NCI-H146 treated with DMSO at 0.1 percent for 48 hours (cell line): ENCODE data around the gene UNC45B.
"Not testable (repeated sequence)": the region's sequence is repeated elsewhere in the genome, so short reads cannot be mapped to it uniquely, and the experiment has no call there.

ENCODE experiments used
- DNase-seq: peaks from one replicate; lab custom pipeline; 2025; ENCODE audit not compliant: unreplicated experiment; lab: John Stamatoyannopoulos, UW

UNC45B gene, protein sequence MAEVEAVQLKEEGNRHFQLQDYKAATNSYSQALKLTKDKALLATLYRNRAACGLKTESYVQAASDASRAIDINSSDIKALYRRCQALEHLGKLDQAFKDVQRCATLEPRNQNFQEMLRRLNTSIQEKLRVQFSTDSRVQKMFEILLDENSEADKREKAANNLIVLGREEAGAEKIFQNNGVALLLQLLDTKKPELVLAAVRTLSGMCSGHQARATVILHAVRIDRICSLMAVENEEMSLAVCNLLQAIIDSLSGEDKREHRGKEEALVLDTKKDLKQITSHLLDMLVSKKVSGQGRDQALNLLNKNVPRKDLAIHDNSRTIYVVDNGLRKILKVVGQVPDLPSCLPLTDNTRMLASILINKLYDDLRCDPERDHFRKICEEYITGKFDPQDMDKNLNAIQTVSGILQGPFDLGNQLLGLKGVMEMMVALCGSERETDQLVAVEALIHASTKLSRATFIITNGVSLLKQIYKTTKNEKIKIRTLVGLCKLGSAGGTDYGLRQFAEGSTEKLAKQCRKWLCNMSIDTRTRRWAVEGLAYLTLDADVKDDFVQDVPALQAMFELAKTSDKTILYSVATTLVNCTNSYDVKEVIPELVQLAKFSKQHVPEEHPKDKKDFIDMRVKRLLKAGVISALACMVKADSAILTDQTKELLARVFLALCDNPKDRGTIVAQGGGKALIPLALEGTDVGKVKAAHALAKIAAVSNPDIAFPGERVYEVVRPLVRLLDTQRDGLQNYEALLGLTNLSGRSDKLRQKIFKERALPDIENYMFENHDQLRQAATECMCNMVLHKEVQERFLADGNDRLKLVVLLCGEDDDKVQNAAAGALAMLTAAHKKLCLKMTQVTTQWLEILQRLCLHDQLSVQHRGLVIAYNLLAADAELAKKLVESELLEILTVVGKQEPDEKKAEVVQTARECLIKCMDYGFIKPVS

DNA sequence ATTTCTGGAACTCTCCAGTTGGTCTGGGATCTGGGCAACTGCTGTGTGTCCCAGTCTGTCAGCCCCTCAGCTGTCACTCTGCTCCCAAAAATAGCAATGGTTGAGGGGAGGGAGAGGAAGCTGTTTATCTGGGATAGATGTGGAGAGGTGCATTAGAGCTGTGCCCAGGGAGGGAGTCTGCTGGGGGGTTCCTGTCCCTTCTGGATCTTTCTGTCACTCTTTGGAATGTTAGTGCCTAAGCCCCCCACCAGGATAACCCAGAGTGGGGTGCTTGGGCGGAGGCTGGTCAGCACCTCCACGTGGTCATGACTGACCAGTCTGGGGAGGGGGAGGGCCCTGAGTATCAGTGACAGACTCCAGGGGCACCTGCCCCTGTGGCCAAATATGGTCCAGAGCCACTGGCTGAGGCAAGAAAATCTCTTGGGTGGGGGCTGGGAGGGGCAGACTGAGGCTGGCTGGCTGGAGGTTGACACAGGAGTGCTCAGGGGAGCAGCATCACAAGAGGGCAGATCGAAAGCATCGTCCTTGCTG lies at the start of gene UNC45B:
Gene UNC45B, plus strand, starts transcription at position 443 of the 531 bp plus-strand sequence. CDS start 447 bp downstream, outside the sequence.
- DNase-seq: no peak

DNA sequence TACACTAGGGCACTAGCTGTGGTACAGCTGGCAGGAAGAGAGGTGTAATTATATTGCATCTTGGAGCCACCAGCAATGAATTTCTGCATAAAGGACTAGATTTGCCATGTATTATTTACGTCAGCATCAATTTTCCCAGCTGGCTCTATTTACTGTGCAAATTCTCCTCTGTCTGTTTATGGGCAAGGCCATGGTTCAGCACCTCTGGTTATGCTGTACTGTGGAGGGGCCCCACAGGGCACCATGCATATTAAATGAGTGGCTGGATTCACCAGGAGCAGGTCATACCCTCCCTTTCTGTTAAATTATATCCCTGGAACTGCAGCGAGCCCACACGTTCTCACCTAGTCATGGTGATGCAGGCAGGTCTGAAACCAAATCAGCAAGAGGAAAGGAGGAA lies 47.7 kb upstream of the UNC45B start:
- DNase-seq: peak; percentile 78

DNA sequence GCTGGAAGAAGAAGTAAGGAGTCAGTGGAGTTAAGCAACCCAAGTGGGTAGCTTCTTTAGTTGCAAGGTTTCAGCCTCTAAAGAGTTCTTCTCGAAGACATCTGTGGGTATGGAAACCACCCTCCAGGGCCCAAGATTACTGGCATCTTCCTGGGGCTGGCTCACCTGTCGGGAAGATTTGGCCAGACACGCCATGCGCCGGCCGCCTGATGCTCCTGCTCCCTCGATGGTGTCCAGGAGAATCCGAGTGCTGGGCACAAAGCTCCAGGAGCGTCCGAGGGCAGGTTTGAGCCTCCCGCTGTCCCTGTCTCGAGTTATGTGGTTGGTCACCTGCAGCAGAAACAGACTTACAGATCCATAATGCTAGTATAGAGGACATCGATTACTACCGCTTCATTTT lies 46.6 kb upstream of the UNC45B start:
- DNase-seq: no peak

DNA sequence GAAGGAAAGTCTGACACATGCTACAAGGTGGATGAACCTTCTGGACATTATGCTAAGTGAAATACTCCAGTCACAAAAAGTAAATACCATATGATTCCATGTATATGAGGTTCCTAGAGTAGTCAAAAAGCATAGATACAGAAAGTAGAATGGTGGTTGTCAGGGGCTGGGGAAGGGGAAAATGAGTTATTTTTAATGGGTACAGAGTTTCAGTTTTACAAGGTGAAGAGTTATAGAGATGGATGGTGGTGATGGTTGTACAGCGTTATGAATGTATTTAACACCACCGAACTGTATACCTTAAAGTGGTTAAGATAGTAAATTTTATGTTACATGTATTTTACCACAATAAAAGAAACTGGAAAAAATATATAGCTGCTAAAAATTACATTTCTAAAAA lies 45.9 kb upstream of the UNC45B start:
- no peak for DNase-seq

DNA sequence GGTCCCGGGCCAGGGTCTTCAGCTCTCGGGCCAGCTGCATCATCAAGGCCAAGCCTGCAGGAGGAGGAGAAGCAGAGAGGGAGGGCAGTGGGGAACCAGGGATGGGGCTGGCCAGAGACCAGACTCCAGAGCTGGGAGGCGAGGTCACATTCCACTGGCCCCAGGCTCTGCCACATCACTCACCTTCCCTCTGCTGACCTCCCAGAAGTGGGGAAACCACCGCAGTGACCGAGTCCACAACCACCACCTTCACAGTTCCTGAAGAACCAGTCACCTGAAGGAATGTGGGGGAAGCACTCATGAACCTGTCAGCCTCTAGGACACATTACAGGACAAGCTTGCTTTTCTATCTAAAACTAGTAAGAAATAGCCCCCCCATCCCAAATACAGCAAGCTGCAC lies 44.3 kb upstream of the UNC45B start:
- DNase-seq: no peak

DNA sequence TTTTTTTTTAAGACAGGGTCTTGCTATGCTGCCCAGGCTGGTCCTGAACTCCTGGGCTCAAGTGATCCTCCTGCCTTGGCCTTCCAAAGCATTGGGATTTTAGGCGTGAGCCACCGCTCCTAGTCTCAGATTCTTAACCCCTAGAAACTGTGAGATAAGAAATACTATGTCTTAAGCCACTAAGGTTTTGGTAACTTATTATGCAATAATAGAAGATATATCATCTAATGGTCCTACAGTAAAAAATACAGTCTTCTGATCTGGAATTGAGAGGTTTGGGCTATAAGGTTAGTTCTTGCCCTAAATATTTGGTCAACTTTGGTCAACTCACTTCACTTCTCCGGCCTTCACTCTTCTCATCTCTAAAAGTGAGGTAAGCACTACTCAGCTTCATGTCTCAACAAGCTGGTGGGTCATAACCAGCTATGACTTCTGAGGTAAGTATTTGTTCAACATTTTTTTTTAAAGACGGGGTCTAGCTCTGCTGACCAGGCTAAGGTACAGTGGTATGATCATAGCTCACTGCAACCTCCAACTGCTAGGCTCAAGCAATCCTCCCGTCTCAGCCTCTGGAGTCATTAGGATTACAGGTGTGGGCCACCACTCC lies 42.7 kb upstream of the UNC45B start:
- no peak for DNase-seq

DNA sequence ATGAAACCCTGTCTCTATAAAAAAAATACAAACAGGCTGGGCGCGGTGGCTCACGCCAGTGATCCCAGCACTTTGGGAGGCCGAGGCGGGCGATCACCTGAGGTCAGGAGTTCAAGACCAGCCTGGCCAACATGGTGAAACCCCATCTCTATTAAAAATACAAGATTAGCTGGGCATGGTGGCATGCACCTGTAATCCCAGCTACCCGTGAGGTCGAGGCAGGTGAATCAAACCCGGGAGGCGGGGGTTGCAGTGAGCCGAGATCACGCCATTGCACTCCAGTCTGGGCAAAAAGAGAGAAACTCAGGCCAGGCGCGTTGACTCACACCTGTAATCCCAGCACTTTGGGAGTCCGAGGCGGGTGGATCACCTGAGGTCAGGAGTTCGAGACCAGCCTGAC lies 36.8 kb upstream of the UNC45B start:
- DNase-seq: not testable (repeated sequence)

DNA sequence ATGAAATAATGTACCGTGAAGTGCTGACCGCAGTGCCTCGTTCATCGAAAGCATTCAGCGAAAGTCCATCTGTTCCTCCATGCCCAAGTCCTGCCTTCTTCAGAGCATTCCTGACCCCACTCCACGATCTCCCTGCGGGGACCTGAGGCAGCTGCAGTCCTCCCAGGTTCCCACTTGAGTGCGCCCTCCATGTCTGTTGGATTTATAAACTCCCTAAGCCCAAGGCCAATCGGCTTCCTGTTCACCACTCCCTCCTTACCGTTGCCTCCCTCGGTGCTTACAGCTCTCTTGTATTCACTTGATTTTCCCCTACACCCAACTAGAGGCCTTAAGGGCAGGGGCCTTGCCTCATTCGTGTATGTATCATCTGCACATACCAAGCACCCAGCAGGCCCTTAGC lies 30.8 kb upstream of the UNC45B start:
- DNase-seq: no peak

DNA sequence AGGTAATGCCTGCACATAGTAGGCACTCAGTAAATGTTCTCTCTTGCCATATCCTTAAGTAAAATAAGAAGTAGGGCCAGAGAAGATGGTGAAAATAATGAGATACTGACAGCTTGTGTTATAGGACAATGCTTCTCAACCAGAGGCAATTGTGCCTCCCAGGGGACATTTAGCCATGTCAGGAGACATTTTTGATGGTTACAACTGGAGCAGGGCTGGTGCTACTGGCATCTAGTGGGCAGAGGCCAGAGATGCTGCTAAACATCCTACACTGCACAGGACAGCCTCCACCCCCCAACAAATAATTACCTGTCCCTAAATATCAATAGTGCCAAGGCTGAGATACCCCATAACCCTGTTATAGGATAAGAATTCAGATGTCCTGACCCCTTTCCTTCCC lies 29.6 kb upstream of the UNC45B start:
- no peak for DNase-seq

DNA sequence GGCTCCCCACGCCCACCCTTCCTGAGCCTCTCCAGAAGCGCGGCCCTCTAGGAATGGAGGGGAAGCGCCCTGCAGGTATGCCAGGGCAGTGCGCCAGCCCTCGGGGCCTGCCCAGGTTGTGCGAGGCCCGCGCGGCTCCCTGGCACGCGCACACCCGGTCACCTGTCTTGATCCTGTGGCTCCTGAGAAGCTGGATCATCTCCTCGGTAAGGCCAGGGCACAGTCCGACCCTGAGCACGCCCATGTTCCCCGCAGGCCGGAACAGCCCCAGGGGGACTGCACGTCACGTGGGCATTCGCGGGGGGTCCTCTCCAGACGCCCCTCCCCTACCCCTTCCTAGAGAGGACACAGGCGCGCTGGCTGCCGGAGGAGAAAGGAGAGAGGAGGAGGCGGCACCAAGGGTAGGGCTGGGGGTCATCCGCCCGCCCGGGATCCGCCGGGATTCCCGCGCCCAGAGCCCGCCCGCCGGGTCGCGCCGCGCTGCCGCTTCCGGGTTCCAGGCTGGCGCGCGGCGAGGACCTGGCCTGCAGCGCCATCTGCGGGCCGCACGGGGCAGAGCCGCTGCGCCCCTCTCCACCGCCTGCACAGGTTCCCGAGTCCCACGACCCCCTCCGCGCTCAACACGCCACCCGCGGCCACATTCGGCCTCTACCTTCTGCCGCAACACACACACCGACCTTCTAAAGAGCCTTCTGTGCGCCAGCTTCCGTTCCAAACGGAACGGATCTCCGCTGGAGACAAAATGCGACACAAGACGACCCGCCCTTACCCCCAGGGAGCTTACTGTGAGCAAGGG lies 28.0 kb upstream of the UNC45B start, which contains the start of gene RAD51D:
Gene RAD51D, minus strand, starts transcription at position 491 of the 796 bp plus-strand sequence. Its CDS starts 247 bp downstream, at position 244.
- peak; percentile 90 for DNase-seq

DNA sequence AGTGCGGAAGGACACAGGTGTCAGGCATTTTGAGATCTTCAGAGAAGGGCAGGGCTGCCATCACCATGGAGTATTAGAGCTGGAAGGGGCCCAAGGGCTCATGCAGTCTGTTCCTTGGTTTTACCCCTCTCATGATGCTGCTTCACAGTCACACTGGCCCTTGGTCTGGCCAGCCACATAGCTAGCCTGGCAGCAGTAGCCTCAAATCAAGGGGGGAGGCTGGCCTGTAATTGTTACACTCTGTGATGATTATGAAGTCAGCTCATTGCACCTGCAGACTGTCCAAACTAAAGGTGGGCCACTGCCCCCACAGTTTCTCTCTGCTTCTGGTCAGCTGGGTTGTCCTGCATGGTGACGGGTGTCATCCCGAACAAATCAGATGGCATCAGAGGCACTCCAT lies 26.3 kb upstream of the UNC45B start, which contains the start of gene FNDC8:
Gene FNDC8, plus strand, starts transcription at position 301 of the 400 bp plus-strand sequence. Its CDS starts 79 bp downstream, at position 380.
- no peak for DNase-seq

DNA sequence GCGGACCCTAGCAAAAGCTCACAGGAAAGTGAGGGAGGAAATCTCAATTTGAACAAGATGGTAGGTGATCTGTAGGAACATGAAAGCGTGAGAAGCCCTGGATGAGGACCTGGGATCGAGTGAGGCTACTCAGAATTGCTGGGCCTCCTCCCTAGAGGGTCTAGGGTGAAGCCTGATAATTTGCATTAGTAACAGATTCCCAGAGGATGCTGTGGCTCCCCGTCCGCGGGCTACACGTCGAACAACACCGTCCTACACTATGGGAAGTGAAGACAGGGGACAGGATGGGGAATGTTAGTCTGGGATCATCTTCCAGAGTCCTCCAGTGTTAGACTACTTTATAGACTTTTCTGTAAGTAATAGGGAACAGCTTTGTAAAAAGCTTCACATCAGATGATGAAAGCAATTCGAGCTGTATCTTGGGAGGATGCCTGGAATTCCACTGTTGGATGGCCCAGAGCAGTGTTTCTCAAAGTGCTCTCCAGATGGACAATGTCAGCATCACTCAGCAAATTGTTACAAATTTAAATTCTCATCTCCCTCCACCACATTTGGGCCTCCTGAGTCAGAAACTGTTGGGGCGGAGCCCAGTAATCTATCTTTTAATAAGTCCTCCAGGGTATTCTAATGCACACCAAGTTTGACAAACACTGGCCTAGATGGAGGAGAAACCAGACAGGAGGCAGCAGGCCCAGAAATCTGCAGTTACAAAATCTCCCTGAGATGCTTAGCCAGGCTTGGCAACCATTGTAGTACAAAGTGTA lies 19.7 kb upstream of the UNC45B start:
- no peak for DNase-seq

DNA sequence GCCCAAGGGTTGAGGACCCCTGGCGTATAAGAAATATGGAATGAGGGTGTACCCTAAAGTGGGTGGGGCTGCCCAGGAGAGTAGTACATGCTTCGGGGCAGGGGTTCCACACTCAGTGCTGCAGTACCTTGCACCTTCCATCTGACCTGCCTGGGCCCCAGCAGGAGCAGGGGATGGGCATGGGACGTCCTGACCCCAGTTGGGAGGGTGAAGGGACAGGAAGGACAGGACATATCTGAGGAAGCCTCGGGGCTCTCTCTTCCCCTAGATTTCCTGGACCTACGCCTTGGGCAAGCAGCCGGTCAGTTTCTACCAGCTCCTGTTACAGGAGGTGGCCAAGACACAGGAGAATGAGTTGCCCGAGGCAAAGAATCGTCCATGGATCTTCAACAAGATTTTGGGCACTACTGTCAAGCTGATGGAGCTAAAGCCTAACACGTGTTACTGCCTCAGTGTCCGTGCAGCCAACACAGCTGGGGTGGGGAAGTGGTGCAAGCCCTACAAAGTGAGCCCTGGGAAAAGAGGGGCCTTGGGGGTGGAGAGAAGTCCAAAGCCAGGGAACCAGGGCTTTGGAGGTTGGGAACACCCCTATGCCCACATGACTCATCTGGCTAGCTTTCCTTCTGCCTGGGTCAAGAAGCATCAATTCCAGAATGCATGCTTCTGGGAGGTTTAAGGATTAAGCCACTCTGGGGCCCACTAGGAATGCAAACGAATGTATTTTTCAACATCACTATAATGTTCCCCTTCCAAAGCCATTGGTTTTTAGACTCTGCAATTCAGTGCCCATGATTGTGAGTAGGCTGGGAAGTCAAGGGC lies 18.3 kb upstream of the UNC45B start:
- no peak for DNase-seq

DNA sequence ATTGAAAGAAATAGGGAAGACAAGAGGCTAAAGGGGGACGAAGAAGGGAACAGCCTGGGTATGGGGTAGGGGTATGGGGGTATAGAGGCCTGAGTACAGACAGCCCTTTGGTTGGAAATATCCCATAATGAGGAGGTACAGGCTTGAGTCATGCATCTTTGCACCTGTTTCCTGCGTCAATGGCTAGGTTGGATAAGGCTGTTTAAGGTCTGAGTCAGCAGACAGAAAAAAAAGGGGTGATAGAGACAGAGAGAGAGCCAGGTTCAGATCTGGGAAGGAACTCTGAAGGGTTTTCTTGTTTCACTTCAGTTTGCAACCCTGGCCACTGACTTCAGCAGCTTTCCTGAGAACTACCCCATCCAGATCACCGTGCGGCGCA lies 17.7 kb upstream of the UNC45B start:
- DNase-seq: no peak

DNA sequence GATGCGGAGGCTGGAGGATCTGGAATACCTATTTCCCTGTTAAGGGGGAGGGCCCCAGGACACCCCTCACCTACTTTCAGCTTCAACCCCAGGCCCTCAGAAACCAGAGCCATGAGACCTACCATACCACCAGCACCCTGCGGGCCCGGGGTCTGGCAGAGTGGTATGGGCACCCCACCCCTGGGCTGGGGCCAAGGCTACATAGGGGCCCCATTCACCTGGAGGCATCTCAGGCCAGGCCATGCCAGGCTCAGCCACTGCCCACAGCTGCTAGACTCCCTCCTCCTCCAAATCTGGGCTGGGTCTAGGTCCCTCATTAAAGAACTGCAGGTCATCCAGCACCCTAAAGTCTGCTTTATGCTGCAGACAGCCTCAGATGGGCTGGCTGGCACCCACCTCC lies 17.2 kb upstream of the UNC45B start:
- no peak for DNase-seq

DNA sequence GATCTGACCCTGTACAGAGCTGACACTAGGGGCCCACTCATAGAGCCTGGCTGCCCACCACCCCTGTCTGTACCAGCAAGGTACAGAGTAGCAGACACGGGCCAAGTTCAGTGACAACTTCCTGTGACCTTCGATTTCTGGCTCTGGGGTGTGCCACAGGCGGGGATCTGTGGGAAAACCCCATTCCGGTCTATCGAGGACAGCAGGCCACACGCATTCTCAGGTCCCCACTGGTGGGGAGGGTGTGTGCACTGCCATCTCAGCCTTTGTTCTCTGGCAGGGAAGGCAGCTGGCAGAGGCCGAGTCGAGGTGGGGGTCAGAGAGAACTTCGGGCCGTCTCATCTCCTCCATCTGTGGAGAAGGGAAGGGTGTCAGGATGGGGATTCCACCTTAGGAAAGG lies 15.5 kb upstream of the UNC45B start:
- DNase-seq: no peak

DNA sequence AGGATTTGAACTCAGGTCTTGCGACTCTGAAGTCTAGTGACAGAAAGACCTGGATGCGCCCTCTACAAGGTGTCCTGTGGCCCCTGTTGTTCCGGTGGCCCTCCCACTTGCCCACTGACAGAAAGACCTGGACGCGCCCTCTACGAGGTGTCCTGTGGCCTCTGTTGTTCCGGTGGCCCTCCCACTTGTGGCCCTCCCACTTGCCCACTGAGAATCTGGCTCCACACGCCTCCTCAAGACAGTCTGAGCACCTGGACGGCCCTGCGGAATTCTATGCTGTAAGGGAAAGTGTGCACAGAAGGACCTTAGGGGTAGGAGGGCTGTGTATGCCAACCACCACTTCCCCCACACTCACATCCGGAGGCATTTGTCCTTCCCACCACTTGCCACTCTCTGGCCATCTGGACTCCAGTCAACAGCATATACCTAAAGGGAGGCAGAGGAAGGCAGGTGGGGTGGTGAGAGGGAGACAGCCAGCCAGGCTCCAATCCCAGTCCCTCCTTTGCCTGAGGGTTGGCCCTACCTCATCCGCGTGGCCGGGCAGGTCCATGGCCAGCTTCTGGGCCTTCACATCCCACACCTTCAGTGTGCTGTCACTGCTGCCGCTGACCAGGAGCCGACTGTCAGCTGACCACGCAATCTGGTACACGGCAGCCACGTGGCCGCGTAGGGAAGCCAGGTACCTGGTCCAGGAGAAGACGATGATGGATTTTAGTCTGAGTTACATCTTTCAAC lies 14.6 kb upstream of the UNC45B start:
- DNase-seq: no peak

DNA sequence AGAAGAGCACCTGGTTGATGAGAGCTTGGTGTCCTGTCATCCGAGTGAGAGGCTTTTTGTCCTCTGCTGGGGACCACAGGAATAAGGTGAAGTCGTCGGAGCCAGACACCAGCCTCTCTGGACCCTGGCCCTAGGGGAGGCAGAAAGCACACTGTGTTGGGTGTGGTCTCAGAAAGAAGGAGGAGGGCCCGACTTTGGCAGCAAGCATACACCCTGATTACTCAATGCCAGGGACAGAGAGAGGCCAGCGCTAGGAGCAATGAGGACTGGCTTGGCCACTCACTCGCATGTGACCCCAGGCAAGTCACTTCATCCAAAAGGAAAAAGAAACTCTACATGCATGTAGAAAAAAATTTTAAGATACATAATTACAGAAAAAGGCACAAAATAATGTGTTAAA lies 12.3 kb upstream of the UNC45B start:
- DNase-seq: no peak
